Body of pancreas (tissue), 4 donors: ENCODE results near the gene OLFM3.

Experiments used
- POLR2A ChIP-seq, 3 donors: fragments of 450-650 bp; IDR thresholded peaks; one replicate each; pipeline ENCODE4 v1.6.1; 2016; ENCODE audit warnings: antibody characterized with exemption in 3 of 3, mild to moderate bottlenecking in 2 of 3
- TF ChIP-seq, protein P1 (sequence below), 7 experiments: fragments of 450-650 bp in 4 of 7; fragments of 200-600 bp in 3 of 7; sonication (generic) in 3 of 7; IDR thresholded peaks; one replicate each; pipeline ENCODE4 v1.5.1; 2016 to 2019; ENCODE audit warnings: antibody characterized with exemption in 7 of 7

DNA sequence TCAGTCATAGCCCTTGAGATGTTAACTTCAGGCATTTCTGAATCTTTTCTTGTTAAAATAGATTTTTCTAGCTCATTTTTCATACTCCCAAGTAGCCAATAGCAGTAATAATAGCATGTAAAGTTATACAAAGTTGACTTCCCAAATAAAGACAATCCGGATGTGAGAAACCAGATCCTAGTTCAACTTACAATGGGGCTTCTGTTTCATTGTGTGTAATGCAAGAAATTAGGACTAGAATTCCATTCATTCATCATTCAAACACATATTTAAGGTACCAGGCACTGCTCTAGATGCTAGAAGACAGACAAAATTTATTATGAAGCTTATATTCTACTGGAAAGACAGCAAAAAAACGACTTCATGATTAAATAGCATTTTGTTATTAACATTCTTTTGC lies 240.3 kb downstream of the OLFM3 start:
- no peak for TF ChIP-seq POLR2A (IDR thresholded peaks at IDR 0.05)
- TF ChIP-seq, protein P1, sequence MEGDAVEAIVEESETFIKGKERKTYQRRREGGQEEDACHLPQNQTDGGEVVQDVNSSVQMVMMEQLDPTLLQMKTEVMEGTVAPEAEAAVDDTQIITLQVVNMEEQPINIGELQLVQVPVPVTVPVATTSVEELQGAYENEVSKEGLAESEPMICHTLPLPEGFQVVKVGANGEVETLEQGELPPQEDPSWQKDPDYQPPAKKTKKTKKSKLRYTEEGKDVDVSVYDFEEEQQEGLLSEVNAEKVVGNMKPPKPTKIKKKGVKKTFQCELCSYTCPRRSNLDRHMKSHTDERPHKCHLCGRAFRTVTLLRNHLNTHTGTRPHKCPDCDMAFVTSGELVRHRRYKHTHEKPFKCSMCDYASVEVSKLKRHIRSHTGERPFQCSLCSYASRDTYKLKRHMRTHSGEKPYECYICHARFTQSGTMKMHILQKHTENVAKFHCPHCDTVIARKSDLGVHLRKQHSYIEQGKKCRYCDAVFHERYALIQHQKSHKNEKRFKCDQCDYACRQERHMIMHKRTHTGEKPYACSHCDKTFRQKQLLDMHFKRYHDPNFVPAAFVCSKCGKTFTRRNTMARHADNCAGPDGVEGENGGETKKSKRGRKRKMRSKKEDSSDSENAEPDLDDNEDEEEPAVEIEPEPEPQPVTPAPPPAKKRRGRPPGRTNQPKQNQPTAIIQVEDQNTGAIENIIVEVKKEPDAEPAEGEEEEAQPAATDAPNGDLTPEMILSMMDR (IDR thresholded peaks at IDR 0.05) = no peak
